GM21515 (cell line): Measurements from ENCODE around the gene SULT1A1.
"Not testable (repeated sequence)": the region's sequence is repeated elsewhere in the genome, so short reads cannot be mapped to it uniquely, and the experiment has no call there.

Experiments used
- ATAC-seq: cut with Tn5 transposase; IDR thresholded peaks from one replicate; pipeline ENCODE4 v1.9.1; 2021; ENCODE audit not compliant: unreplicated experiment

The SULT1A1 gene

DNA sequence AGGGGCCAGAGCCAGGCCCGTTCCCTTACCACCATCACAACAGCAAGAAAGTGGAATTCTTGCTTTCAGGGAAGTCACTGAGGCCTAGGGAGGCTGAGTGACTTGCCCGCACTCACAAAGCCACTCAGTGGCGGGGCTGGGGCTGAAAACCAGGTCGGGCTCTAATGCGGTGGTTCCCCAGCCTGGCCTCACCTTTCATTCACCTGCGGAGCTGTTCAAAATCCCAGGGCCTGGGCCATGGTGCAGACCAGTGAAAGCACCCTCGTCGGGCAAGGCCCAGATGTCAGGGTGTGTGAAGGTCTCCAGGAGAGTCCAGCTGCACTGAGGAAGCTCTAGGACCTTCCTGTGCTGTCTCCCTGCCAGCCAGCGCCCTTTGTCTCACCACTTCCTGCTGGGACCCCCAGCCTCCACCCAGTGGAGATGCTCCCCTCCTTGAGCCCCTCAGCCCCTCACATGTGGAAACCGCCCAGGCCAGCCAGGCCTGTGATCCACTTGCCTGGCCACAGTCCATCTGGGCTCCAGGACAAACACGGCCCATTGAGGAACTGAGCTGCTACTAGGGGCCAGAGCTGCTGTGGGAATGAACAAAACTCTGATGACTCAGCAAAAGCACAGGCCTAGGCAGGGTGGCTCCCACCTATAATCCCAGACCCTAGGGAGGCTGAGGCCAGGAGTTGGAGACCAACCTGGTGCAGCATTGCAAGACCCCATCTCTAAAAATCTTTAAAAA, 812 bp downstream of the SULT1A1 start:
- ATAC-seq = not testable (repeated sequence)

DNA sequence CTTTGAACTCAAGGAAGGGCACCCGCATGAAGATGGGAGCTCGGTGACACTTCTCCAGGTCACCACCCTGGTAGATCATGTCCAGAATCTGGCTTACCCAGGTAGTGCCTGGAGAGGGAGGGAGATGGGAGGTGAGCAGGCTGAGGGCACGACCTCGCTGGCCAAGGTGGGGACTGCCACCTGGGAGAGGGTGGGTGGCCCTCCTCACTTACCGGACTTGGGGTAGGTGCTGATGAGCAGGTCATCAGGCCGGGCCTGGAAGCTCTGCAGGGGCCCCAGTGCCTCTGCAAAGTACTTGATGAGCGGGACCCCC, 1.4 kb downstream of the SULT1A1 start:
- not testable (repeated sequence) for ATAC-seq

DNA sequence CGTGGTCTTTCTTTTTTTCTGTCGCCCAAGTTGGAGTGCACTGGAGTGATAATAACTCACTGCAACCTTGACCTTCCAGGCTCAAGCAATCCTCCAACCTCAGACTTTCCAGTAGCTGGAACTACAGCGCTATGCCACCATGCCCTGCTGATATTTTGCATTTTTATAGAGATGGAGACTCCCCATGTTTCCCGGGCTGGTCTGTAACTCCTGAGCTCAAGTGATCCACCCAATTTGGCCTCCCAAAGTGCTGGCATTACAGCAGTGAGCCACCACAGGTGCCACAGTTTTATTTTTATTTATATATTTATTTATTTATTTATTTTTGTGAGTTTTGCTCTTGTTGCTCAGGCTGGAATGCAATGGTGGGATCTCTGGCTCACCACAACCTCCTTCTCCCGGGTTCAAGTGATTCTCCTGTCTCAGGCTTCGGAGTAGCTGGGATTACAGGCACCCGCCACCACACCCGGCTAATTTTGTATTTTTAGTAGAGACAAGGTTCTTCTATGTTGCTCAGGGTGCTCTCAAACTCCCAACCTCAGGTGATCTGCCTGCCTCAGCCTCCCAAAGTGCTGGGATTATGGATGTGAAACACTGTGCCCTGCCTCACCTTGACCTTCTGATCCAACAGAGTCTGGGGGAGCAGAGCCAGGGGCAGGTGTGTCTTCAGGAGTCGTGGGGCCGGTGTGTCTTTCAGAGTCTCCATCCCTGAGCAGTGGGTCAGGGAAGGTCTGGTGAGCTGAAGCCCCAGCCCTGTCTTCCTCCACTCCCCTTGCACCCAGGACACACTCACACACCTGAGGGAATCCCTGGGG, 2.0 kb downstream of the SULT1A1 start:
- ATAC-seq = not testable (repeated sequence)

DNA sequence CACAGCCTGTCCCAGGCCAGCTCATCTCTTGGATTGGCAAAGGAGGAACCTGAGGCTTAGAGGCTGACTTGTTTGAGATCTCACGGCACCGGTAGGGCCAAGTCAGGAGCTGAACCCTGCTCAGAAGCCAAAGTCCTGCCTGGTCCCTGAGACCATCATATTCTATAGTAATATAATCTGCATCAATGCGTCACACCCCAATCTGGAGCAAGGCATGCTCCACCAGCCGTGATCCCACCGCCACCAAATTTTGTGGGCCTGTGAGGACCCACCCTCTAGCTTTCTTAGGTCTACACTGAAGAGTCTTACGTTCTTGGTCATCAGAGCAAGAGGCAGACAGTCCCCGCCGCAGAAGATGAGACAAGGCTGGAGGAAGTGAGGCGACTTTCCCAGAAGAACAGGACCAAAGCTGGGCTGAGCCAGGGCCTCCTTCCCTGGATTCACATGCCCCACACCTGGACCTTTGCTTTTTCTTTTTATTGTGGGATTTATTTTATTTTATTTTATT, 2.7 kb downstream of the SULT1A1 start:
- no peak for ATAC-seq

DNA sequence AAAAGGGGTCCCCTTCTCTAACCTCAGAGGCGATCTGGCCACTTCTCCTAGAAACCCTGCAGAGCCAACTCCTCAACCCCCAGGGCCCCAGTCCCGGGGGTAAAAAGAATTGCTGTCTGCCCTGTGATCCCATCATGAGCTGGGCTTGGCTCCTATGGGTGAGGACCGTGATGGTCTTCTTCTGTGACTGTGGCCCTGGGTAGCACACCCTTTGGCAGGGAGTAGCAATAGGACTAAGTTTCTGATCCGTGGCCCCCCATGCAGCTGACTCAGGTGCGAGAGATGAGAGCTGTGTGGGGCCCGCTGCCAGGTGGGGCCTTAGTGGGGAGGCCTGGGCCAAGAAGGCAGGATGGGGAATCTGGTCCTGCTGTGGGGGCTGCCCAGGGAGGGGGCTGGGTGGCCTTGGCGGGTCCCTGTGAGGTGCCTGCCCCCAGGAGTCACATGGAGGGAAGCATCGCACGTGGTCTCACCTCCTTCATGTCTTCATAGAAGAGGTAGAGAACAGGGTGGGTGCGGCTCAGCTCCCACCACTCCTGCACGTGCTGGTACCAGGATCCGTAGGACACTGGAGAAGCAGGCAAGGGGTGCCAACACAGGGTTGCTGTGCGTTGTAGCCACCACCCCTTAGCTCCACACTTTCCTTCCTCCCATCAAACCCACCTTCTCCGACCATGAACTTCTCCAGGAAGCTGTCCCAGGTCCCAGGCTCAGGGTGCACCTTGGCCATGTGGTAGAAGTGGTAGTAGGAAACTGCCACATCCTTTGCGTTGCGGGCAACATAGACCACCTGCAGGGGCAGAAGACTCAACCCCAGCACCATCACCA, 3.3 kb downstream of the SULT1A1 start:
- ATAC-seq = no peak

DNA sequence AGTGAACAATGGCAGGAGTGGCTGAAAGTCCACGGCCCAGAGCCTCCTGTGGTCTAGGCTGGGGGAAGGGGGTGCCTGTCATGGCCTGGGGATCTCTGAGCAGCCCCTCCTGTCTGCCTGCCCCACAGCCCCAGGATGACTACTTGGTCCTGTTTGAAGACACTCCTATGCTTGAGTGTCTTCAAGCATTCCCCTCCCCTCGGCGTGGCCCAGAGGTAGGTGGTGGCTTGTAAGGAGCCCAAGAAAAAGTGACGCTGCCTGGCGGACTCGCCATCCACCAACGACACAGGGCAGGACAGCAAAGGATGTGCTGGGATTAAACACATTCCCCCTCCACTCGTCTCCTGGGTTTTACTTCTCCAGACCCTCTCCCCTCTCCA, 5.7 kb downstream of the SULT1A1 start:
- no peak for ATAC-seq

DNA sequence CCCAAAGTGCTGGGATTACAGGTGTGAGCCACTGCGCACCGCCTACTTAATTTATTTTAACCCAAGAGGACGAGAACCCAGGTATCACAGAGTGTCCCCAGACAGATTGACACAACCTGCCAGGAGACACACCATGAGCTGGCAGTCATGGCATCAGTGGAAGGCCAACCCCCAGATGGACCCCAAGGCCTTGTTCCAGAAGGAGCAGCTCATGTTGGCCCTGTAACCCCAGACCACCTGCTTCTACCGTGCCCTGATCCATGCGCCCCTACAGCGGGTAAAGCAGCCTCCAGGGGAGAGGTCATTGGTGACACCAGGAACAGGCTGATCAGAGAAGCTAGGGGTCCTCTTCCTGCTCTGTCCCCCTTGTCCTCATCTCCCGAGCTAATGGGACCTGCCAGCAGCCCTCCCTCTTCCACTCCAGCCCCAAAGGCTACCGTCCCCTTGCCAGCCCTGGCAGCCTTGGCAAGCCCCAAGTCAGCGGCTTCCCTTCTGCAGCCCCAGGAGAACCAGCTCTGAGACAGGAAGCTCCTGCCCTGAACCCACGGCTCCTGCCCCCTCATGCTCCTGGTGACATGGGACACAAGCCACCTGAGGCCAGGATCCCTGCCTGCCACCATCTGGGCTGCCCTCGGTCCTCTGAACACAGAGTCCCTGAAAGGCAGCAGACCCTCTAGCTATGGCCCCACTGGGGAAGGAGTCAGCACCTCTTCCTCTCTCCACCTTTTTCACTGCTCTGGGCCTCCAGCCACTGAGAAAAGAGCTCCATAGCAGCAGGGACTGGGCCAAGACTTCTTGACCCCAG, 6.3 kb downstream of the SULT1A1 start:
- ATAC-seq = no peak

DNA sequence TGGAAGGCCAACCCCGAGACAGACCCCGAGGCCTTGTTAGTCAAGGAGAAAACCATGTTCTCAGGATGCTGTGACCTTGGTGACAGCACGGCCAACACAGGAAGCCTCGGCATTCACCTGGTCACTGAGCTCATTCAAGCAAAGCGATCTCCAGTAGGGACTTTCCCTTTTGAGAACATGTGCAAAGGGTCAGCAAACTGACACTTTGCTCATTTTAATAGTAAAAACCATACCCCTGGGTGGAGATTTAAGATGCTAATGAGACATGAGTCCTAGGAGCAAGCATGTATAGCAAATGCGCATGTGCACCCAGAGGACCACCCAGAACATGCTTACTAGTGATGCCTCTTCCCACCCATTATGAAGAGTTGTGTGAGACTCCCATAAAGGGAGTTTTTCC, 7.3 kb downstream of the SULT1A1 start:
- no peak for ATAC-seq

DNA sequence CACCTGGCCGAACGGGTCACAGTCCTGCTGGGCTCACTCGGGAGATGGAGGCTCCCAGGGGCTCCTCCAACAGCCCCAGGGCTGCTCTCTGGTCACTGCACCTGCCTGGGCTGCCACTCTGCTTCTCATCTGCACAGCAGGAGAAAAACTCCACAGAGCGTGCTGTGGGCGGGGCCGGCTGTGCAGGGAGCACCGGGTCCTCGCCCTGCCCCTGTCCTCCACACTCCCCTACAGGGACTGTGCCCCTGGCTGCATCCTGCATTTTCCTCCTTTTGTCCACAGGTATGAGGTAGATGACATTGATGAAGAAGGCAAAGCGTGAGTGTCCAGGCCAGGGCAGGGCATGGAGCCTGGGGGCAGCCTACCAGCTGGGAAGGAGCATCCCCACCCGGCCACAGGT, 7.8 kb downstream of the SULT1A1 start:
- ATAC-seq = not testable (repeated sequence)

DNA sequence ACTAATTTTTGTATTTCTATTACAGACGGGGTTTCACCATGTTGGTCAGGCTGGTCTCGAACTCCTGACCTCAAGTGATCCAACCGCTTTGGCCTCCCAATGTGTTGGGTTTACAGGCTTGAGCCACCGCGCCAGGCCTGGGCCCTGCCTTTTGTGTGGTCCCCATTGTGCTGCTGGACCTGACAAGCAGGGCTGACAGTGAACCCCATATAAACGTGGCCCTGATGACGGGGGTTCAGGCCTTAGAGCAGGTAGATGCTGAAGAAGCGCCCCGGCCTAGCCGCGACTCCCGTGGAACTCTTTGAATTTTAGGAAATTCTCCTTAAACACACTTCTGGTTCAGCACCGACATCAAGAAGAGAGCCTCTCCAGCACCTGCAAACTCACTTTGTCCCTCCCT, 8.3 kb downstream of the SULT1A1 start:
- not testable (repeated sequence) for ATAC-seq

DNA sequence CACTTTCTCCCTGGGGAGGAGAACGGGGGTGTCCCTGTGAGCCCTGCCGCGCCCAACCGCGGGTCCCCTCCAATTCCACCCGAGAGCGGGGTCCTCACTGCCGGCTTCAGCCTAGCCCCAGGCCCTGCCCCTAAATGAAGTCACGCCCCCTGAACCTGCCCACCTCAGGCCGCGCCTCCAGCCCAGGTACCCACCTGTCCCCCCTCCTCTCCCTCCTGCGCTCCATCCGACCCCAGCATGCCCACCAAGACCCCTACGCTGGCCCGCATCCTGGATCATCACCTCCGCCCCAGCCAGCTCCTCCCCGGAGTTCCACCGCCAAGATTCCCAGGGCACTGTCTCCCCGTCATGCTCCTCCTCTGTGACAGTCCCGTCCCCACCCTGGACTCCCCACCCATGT, 8.9 kb downstream of the SULT1A1 start:
- ATAC-seq = not testable (repeated sequence)

DNA sequence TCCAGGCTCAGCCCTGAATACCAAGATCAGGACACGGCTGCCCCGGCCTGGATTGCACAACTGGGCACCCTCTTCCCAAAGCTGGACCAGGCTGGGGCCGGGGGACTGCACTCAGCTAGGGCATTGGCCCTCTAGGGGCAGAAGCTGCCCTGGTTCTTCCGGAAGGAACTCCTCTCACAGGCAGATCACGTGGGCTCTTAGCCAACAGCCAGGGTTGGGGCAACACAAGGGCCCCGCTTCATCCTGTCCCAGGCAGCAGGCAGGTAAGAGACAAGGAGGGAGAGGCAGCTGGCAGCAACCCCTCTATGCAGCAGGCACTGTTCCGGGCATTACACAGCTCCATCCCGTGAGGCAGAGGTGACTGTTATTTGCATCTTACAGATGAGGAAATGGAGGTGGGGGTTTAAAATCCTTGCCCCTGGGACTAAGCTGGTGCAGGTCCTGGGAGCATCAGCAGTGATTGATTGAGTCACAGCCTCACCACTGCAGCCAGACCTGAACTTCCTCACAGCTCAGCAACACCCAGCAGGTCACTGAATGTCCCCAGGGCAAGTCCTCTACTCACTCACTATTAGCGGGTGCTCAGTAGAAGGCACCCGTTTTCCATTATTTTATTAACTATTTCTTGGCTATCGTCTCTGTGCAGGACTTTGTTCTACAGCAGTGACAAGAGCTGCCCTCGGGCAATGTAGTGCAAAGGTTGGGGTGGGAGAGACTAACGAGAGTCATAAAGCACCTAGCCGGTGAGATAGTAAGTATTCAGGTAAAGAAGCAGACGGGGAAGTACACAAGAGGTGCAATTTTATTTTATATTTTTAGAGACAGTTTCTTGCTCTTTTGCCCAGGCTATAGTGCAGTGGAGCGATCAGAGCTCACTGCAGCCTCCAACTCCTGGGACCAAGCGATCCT, 10.2 kb downstream of the SULT1A1 start:
- ATAC-seq = not testable (repeated sequence)

DNA sequence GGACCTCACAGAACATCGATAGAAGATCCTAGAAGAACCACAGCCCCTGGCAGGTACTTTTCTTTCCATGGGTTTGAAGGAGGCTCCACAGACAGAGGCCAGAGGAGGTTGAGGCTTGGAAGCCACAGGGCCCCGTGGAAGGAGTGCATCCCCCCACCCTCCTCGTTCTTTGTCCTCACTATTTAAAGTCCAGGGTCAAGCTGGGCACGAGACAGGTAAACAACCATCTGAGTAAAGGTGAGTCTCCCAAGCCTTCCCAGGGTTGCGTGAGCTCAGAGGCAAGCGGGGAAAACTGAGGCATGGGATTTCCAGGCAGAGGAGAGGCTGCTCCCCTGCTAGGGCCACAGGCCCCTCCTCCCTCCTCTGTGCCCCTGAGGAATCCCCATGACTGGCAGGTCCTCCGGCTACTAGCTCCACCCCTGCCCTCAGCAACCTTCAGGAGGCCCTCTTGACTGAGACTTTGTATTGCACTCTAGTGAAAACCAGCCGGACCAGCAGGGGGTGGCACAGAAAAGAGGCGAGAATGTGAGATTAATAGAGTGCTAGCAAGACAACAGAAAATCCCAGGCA, 12.1 kb downstream of the SULT1A1 start:
- no peak for ATAC-seq

DNA sequence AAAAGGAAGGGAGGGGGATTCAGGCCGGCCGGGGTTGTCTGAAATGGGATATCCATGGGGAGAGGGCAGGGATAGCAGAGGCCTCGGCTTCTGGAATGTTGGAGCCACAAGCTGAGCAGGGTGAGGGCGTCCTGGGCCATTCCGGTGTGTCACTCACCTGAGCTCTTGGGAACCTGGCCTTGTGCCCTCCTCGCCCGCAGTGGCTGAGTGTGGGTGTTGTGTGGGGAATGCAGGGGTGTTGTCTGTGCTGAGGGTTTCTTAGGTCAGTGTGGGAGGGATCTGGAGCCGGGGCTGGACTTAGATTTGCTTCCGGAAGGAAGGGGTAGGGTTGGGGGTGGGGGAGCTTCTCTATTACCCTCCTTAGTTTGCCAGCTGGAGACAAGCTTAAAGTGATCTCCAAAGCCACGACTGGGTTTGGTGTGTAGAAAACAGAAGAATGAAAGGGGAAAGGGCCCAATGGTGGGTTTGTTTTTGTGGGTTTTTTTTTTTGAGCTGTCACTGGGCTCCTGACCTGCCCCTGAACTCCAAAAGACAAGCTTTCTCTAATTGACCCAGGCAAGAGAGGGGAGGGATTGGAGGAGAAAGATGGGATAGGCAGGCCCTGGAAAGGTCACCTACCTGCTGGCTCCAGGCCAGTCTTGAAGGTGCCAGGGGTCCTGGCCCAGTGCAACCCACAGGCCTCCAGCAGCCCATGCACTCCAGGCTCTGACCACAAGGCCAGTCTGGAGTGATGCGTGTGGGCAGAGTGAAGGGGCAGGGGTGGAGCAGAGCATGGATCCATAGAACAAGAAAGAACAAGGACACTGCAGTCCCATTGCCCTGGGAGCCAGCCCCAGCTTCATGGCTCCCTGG, 12.8 kb downstream of the SULT1A1 start, which contains the start of gene SULT1A2:
Gene SULT1A2 (minus strand): TSS at position 211 of the 852 bp plus-strand sequence. CDS start 1,120 bp downstream, outside the sequence.
- ATAC-seq = no peak

DNA sequence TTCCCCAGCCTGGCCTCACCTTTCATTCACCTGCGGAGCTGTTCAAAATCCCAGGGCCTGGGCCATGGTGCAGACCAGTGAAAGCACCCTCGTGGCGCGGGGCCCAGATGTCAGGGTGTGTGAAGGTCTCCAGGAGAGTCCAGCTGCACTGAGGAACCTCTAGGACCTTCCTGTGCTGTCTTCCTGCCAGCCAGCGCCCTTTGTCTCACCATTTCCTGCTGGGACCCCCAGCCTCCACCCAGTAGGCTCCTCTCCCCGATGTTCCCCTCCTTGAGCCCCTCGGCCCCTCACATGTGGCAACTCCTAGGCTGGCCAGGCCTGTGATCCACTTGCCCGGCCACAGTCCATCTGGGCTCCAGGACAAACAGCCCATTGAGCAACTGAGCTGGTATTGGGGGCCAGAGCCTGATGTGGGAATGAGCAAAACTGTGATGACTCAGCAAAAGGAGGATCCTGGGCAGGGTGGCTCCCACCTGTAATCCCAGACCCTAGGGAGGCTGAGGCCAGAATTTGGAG, 13.7 kb downstream of the SULT1A1 start:
- no peak for ATAC-seq

DNA sequence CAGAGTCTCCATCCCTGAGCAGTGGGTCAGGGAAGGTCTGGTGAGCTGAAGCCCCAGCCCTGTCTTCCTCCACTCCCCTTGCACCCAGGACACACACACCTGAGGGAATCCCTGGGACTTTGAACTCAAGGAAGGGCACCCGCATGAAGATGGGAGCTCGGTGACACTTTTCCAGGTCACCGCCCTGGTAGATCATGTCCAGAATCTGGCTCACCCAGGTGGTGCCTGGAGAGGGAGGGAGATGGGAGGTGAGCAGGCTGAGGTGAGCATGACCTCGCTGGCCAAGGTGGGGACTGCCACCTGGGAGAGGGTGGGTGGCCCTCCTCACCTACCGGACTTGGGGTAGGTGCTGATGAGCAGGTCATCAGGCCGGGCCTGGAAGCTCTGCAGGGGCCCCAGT, 14.4 kb downstream of the SULT1A1 start:
- ATAC-seq = not testable (repeated sequence)

DNA sequence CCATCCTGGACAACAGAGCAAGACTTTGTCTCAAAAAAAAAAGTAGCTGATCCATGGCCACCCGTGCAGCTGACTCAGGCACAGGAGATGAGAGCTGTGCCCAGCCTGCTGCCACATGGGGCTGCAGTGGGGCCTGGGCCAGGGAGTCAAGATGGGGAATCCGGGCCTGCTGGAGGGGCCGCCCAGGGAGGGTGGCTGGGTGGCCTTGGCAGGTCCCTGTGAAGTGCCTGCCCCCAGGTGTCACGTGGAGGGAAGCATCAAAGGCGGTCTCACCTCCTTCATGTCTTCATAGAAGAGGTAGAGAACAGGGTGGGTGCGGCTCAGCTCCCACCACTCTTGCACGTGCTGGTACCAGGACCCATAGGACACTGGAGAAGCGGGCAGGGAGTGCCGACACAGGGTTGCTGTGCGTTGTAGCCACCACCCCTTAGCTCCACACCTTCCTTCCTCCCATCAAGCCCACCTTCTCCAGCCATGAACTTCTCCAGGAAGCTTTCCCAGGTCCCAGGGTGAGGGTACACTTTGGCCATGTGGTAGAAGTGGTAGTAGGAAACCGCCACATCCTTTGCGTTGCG, 16.8 kb downstream of the SULT1A1 start:
- no peak for ATAC-seq

DNA sequence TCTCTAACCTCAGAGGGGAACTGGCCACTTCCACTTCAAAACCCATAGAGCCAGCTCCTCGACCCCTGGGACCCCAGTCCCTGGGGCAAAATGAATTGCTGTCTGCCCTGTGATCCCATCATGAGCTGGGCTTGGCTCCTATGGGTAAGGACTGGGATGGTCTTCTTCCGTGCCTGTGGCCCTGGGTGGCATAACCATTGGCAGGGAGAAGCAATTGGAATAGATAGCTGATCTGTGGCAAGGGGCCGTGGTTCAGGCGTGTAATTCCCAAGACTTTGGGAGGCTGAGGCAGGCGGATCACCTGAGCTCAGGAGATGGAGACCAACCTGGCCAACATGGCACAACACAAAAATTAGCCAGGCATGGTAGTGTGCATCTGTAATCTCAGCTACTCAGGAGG, 17.3 kb downstream of the SULT1A1 start:
- no peak for ATAC-seq
